Erythroblast (primary cell): ENCODE results near the gene KRTAP10-10.

Experiments
- GATA1 ChIP-seq: IDR thresholded peaks from 2 replicates; pipeline ENCODE4 v1.6.1; 2011; ENCODE audit warnings: low read depth, mild to moderate bottlenecking, control low read depth, low read length, moderate library complexity
- POLR2A ChIP-seq: IDR thresholded peaks from 2 replicates; pipeline ENCODE4 v1.6.1; 2011; ENCODE audit warnings: mild to moderate bottlenecking, low read length

- TF ChIP-seq POLR2A, result no peak
- no peak for TF ChIP-seq GATA1
Observed at GRCh38 chr21:44666401-44667320, 29.5 kb downstream of the KRTAP10-10 start, which contains the start of gene KRTAP12-2.
